AG09309 (cell line): Measurements from ENCODE around the gene PRXL2C.
"Not testable (repeated sequence)": the region's sequence is repeated elsewhere in the genome, so short reads cannot be mapped to it uniquely, and the experiment has no call there.

Source experiments
- DNase-seq: peaks from one replicate; pipeline ENCODE4 v3.0.0-alpha.2; 2010; ENCODE audit warnings: low read depth
- H3K4me3 ChIP-seq: 2 replicates; pipeline ENCODE4 v1.5.1; 2011; ENCODE audit warnings: mild to moderate bottlenecking, low read depth, low read length, moderate library complexity; ENCODE audit not compliant: control insufficient read depth
- CTCF ChIP-seq: IDR thresholded peaks from 2 replicates; pipeline ENCODE4 v1.5.1; 2011; ENCODE audit warnings: mild to moderate bottlenecking, low read depth, low read length, inconsistent platforms; ENCODE audit not compliant: insufficient read depth, control insufficient read depth; ENCODE audit errors: missing control alignments

Gene PRXL2C

DNA sequence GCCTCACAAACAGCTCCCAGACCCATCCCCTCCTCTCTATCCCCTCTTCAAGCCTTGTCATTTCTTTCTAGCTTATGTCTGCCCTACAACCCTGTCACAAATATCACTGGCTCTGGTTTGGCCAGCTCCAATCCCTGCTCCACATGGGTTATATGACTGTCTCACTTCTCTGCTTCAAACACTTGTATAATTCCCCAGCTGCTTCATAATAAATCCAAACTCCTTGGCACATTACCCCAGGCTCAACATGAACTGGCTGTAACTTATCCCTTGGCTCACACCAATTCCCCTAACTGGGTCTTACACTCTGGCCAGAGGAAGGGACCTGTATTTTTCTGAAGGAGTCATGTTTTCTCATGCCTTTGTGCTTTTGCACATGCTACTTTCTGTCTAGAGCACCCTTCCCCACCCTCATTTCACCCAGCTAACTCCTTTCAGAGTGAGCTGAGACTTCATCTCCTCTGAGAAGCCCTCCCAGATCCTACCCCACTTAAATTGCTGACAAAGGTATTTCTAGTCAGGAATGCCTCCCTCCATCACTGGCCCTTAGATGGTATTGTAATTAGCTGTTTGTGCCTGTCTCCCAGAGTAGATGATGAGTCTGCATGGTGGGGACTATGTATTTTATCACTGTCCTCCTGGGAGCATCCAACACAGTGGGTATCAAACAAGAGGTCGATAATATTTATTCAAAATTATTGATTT is 5.3 kb downstream of the PRXL2C start:
- no peak for TF ChIP-seq CTCF
- H3K4me3 ChIP-seq, result no peak overlapping the region
- no peak for DNase-seq

DNA sequence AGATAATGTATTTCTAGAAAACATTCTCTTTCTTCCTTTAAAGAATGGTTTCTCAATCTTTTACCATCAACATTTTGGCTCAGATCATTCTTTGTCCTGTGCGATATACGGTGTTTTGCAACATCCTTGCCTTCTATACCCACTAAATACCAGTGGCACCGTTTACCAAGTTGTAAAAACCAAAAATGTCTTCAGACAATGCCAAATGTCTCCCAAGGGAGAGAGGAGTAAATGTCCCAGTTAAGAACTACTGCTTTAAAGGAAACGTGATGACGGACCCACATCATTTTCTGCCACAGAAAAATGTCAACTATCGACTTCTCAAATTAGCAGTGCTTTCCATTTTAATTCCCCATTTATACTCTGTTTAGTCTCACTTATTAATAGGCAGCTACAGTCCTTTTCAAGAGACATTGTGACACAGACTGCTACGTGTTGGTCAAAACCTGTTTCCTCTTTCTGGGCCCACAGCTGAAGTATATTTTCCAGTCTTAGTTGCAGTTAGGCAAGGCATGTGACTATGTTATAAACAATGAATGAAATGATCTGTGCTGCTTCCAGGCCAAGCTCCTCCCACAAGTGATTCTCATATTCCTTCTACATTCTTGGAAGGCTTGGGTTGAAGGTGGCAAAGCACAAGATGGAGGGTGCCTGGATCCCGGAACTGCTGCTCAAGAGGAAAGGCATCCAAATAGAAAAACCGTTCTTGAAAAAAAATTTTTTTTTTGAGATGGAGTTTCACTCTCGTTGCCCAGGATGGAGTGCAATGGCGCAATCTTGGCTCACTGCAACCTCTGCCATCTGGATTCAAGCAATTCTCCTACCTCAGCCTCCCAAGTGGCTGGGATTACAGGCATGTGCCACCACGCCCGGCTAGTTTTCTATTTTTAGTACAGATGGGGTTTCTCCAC is 8.8 kb downstream of the PRXL2C start:
- TF ChIP-seq CTCF, result no peak
- peak; percentile 92 for DNase-seq
- no peak overlapping the region for H3K4me3 ChIP-seq

DNA sequence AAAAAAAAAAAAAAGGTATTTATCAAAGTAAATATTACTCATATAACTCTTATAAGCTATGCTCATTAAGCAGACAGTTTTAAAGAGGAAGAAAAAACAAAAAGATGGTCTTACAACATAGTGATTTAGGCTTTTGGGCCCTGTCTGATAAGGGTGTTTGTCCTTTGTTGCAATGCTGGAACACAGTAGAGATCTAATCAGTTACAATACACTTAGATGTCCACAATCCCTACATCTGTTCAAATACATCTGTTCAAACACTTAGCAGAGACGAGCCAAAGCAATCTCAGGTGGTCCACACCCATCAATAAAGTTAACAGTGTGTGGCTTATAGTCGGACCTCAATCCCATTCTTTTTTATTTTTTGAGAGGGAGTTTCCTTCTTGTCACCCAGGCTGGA is 11.0 kb downstream of the PRXL2C start:
- H3K4me3 ChIP-seq, result no peak overlapping the region
- no peak for DNase-seq
- TF ChIP-seq CTCF, result no peak

DNA sequence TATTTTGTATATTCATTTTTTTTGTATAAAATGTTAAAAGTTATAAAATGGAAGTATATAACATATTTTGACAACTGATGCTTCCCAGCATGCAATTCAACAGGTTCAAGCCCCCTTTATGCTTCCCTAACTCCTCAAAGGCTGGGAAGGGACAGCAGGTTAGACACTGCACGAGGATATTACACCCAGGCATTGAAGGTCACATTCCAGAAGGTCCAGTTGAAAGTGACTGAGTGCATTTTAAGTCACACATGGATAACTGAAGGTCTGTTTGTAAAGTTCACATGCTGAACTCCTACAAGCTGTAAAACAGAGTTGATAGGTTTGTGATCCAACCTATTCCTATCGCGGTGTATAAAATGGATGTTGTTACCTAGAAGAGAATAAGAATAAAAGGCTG is 13.6 kb downstream of the PRXL2C start:
- no peak for TF ChIP-seq CTCF
- DNase-seq, result no peak
- no peak overlapping the region for H3K4me3 ChIP-seq

- DNase-seq, result no peak
- no peak for TF ChIP-seq CTCF
- H3K4me3 ChIP-seq, result no peak overlapping the region
Observed at GRCh38 chr9:96638606-96639364, 16.3 kb downstream of the PRXL2C start.

GRCh38 chr9:96636368-96636767 is 18.7 kb downstream of the PRXL2C start:
- TF ChIP-seq CTCF, result no peak
- no peak overlapping the region for H3K4me3 ChIP-seq
- no peak for DNase-seq

- not testable (repeated sequence) for DNase-seq
Observed at GRCh38 chr9:96633579-96633978, 21.5 kb downstream of the PRXL2C start.

More at GRCh38 chr9:96633579-96633978, 21.5 kb downstream of the PRXL2C start:
- H3K4me3 ChIP-seq, result not testable (repeated sequence)
